ENCODE results near the gene GLTP.

The GLTP gene

DNA sequence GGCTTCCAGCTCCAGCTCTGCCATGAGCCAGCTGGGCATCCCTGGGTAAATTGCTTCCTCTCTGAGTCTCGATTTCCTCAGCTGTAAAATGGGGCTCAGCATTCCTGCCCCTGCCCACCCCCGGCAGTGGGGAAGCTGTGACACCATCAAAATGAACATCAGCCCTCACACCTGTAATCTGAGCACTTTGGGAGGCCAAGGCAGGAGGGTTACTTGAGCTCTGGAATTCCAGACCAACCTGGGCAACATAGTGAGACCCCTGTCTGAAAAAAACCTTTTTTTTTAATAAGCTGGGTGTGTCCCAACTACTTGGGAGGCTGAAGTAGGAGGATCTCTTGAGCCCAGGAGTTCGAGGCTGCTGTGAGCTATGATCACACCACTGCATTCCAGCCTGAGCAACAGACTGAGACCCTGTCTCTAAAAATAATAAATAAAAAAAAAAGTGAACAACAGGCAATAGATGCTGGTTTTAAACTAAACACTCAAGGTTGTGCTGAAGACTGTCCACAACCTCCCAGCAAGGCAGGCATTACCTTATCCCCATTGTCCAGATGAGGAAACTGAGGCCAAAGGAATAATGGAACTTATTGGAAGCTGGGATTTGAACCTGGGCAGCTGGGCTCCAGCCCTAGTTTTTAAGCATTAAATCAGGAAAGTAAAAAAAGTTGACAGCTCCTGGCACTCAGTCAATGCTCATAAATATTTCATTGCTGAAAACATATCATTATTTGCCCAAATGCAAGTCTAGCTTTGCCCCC is 51.4 kb downstream of the GLTP start:
- no peak for TF ChIP-seq ZNF565 (CRISPR knock-in tag; conservative IDR thresholded peaks at IDR 0.05; ENCODE audit: low read depth)
- ATAC-seq = no peak

DNA sequence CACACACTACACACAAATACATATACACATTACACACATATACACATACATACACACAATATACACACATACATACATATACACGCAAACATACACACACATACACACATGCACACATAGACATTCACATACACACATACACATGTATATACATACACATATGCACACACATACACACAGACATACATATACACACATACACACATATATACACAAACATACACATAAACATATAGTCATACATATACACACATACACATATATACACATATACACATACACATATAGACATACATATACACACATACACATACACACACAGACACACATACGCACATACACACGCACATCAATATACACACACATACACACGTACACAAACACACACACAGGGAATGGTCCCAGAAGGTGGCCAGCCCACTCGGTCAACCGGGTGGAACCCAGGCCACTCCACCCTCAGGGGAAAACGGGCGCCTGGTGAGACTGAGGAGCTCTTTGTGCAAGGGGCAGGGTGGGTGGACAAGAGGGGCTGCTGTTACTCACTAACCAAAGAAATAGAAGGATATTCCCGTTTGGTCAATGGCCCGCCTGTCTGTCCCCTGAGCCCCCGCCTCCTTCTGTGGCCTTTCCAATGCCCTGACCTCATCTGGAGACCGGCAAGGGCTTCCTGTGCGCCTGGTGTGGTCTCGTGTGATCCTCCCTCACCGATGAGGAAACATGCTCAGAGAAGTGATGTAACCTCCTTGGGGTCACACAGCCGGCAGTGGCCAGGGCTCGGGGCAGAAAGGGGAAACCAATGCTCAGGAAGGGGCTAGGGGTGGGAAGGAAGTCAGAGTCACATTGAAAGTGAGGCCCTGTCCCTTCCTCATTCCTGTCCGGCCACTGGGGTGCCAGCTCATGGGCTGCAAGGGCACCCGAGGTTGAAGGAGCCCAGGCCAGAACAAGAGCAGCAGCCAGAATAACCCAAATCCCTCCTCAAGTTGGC is 52.5 kb downstream of the GLTP start:
- ATAC-seq = no peak
- TF ChIP-seq OSR1 (CRISPR knock-in tag; IDR thresholded peaks at IDR 0.05) (no peak), SNAI2 (CRISPR knock-in tag; IDR thresholded peaks at IDR 0.05) (no peak), ZC3H10 (CRISPR knock-in tag; IDR thresholded peaks at IDR 0.05) (no peak), ZNF8 (CRISPR knock-in tag; IDR thresholded peaks at IDR 0.05) (no peak), ZFP30 (CRISPR knock-in tag; IDR thresholded peaks at IDR 0.05) (no peak), TCF4 (CRISPR knock-in tag; IDR thresholded peaks at IDR 0.05; ENCODE audit: borderline replicate concordance) (no peak), ZFP3 (CRISPR knock-in tag; IDR thresholded peaks at IDR 0.05) (no peak), ESRRG (CRISPR knock-in tag; IDR thresholded peaks at IDR 0.05) (no peak), ZNF565 (CRISPR knock-in tag; conservative IDR thresholded peaks at IDR 0.05; ENCODE audit: low read depth) (no peak), ARNTL (CRISPR knock-in tag; IDR thresholded peaks at IDR 0.05; ENCODE audit: borderline replicate concordance, low read depth) (no peak), TOX (CRISPR knock-in tag; IDR thresholded peaks at IDR 0.05; ENCODE audit: borderline replicate concordance) (no peak), PPARA (CRISPR knock-in tag; IDR thresholded peaks at IDR 0.05; ENCODE audit: borderline replicate concordance) (no peak), ZNF70 (CRISPR knock-in tag; IDR thresholded peaks at IDR 0.05) (no peak), BACH2 (CRISPR knock-in tag; IDR thresholded peaks at IDR 0.05; ENCODE audit: borderline replicate concordance) (no peak), ISL1 (CRISPR knock-in tag; IDR thresholded peaks at IDR 0.05) (no peak)
- TF ChIP-seq, protein P1, sequence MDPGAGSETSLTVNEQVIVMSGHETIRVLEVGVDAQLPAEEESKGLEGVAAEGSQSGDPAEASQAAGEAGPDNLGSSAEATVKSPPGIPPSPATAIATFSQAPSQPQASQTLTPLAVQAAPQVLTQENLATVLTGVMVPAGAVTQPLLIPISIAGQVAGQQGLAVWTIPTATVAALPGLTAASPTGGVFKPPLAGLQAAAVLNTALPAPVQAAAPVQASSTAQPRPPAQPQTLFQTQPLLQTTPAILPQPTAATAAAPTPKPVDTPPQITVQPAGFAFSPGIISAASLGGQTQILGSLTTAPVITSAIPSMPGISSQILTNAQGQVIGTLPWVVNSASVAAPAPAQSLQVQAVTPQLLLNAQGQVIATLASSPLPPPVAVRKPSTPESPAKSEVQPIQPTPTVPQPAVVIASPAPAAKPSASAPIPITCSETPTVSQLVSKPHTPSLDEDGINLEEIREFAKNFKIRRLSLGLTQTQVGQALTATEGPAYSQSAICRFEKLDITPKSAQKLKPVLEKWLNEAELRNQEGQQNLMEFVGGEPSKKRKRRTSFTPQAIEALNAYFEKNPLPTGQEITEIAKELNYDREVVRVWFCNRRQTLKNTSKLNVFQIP (CRISPR knock-in tag; IDR thresholded peaks at IDR 0.05; ENCODE audit: borderline replicate concordance, low read depth) = no peak
- TF ChIP-seq, protein P2, sequence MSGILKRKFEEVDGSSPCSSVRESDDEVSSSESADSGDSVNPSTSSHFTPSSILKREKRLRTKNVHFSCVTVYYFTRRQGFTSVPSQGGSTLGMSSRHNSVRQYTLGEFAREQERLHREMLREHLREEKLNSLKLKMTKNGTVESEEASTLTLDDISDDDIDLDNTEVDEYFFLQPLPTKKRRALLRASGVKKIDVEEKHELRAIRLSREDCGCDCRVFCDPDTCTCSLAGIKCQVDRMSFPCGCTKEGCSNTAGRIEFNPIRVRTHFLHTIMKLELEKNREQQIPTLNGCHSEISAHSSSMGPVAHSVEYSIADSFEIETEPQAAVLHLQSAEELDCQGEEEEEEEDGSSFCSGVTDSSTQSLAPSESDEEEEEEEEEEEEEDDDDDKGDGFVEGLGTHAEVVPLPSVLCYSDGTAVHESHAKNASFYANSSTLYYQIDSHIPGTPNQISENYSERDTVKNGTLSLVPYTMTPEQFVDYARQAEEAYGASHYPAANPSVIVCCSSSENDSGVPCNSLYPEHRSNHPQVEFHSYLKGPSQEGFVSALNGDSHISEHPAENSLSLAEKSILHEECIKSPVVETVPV (CRISPR knock-in tag; IDR thresholded peaks at IDR 0.05) = no peak
- TF ChIP-seq, protein P3, sequence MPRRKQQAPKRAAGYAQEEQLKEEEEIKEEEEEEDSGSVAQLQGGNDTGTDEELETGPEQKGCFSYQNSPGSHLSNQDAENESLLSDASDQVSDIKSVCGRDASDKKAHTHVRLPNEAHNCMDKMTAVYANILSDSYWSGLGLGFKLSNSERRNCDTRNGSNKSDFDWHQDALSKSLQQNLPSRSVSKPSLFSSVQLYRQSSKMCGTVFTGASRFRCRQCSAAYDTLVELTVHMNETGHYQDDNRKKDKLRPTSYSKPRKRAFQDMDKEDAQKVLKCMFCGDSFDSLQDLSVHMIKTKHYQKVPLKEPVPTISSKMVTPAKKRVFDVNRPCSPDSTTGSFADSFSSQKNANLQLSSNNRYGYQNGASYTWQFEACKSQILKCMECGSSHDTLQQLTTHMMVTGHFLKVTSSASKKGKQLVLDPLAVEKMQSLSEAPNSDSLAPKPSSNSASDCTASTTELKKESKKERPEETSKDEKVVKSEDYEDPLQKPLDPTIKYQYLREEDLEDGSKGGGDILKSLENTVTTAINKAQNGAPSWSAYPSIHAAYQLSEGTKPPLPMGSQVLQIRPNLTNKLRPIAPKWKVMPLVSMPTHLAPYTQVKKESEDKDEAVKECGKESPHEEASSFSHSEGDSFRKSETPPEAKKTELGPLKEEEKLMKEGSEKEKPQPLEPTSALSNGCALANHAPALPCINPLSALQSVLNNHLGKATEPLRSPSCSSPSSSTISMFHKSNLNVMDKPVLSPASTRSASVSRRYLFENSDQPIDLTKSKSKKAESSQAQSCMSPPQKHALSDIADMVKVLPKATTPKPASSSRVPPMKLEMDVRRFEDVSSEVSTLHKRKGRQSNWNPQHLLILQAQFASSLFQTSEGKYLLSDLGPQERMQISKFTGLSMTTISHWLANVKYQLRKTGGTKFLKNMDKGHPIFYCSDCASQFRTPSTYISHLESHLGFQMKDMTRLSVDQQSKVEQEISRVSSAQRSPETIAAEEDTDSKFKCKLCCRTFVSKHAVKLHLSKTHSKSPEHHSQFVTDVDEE (CRISPR knock-in tag; IDR thresholded peaks at IDR 0.05) = no peak
- TF ChIP-seq, protein P4, sequence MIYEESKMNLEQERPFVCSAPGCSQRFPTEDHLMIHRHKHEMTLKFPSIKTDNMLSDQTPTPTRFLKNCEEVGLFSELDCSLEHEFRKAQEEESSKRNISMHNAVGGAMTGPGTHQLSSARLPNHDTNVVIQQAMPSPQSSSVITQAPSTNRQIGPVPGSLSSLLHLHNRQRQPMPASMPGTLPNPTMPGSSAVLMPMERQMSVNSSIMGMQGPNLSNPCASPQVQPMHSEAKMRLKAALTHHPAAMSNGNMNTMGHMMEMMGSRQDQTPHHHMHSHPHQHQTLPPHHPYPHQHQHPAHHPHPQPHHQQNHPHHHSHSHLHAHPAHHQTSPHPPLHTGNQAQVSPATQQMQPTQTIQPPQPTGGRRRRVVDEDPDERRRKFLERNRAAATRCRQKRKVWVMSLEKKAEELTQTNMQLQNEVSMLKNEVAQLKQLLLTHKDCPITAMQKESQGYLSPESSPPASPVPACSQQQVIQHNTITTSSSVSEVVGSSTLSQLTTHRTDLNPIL (CRISPR knock-in tag; IDR thresholded peaks at IDR 0.05; ENCODE audit: low read depth) = no peak
- TF ChIP-seq, protein P5, sequence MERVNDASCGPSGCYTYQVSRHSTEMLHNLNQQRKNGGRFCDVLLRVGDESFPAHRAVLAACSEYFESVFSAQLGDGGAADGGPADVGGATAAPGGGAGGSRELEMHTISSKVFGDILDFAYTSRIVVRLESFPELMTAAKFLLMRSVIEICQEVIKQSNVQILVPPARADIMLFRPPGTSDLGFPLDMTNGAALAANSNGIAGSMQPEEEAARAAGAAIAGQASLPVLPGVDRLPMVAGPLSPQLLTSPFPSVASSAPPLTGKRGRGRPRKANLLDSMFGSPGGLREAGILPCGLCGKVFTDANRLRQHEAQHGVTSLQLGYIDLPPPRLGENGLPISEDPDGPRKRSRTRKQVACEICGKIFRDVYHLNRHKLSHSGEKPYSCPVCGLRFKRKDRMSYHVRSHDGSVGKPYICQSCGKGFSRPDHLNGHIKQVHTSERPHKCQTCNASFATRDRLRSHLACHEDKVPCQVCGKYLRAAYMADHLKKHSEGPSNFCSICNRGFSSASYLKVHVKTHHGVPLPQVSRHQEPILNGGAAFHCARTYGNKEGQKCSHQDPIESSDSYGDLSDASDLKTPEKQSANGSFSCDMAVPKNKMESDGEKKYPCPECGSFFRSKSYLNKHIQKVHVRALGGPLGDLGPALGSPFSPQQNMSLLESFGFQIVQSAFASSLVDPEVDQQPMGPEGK (CRISPR knock-in tag; IDR thresholded peaks at IDR 0.05; ENCODE audit: borderline replicate concordance) = no peak

Measured in SK-N-SH treated with all-trans-retinoic acid at 6 μM for 48 hours (cell line).